B cell (primary cell): Measurements from ENCODE around the gene MYRFL. TPM values are rescaled to one million over a fixed set of nuclear protein-coding genes. Genes with fewer than 3 reads are reported as not detected.

ENCODE experiments used
- ATAC-seq: fragments of 200-7000 bp; cut with Tn5 transposase; one replicate; pipeline ENCODE4 v1.10.0; 2021; ENCODE audit warnings: low read depth, mild to moderate bottlenecking, moderate number of reproducible peaks, moderate library complexity
- CTCF ChIA-PET: fragments of 350-600 bp; sonication (Branson Sonifier 250); formaldehyde crosslinking; loops from one replicate; lab custom pipeline; 2021; ENCODE audit warnings: antibody characterized with exemption, inconsistent platforms; lab: Charles Lee
- POLR2A ChIA-PET: fragments of 350-600 bp; sonication (Branson Sonifier 250); formaldehyde crosslinking; loops from one replicate; lab custom pipeline; 2021; ENCODE audit warnings: antibody characterized with exemption; lab: Charles Lee
- DNase-seq: peaks from one replicate; pipeline ENCODE4 v3.0.0; 2013
- H2AFZ ChIP-seq: 2 replicates; pipeline ENCODE4 v1.6.1; 2012; ENCODE audit warnings: mild to moderate bottlenecking, low read depth, low read length; ENCODE audit not compliant: insufficient read depth, poor library complexity, severe bottlenecking
- H3K27ac ChIP-seq, 2 donors: 1 replicate in 1 of 2; 2 replicates in 1 of 2; pipeline ENCODE4 v1.5.1; 2012 to 2013; ENCODE audit warnings: low read length in 2 of 2, mild to moderate bottlenecking in 2 of 2, moderate library complexity in 1 of 2
- H3K27me3 ChIP-seq, 4 experiments: fragments of 200-600 bp in 1 of 4; sonication (generic) in 1 of 4; replicated peaks in 1 of 4; 1 replicate in 2 of 4; 2 replicates in 2 of 4; pipeline versions ENCODE4 v1.6.1 to v1.7.0; 2013 to 2016; ENCODE audit warnings: low read length in 3 of 4, mild to moderate bottlenecking in 2 of 4, mixed read lengths in 1 of 4, moderate library complexity in 1 of 4; ENCODE audit not compliant: insufficient read depth in 4 of 4, control insufficient read depth in 3 of 4; ENCODE audit errors: control extremely low read depth in 1 of 4
- H3K36me3 ChIP-seq, 2 experiments: replicated peaks in 1 of 2; 1 replicate in 1 of 2; 2 replicates in 1 of 2; pipeline versions ENCODE4 v1.6.1 to v1.7.1; 2013; ENCODE audit warnings: low read length in 1 of 2; ENCODE audit not compliant: insufficient read depth in 2 of 2, control insufficient read depth in 1 of 2; ENCODE audit errors: control extremely low read depth in 1 of 2, extremely low read depth in 1 of 2
- H3K4me1 ChIP-seq, 2 donors: fragments of 200-600 bp in 1 of 2; sonication (generic) in 1 of 2; 1 replicate in 1 of 2; 2 replicates in 1 of 2; pipeline versions ENCODE4 v1.5.1 to v1.6.1; 2013 to 2017; ENCODE audit warnings: low read length in 2 of 2; ENCODE audit not compliant: control insufficient read depth in 2 of 2, insufficient read depth in 2 of 2
- H3K4me2 ChIP-seq: replicated peaks from 2 replicates; pipeline ENCODE3; 2012; ENCODE audit warnings: mild to moderate bottlenecking, low read depth, low read length; ENCODE audit not compliant: poor library complexity, severe bottlenecking
- H3K4me3 ChIP-seq, 5 experiments: fragments of 200-600 bp in 1 of 5; sonication (generic) in 1 of 5; 1 replicate in 3 of 5; 2 replicates in 2 of 5; pipeline versions ENCODE4 v1.5.1 to v1.7.0; 2011 to 2016; ENCODE audit warnings: low read length in 4 of 5, mild to moderate bottlenecking in 4 of 5, low read depth in 2 of 5, control low read depth in 1 of 5, moderate library complexity in 1 of 5; ENCODE audit not compliant: insufficient read depth in 1 of 5; ENCODE audit errors: control extremely low read depth in 1 of 5, extremely low read depth in 1 of 5
- H3K79me2 ChIP-seq: fragments of 200-600 bp; sonication (generic); one replicate; pipeline ENCODE4 v1.6.0; 2016; ENCODE audit warnings: low read length; ENCODE audit not compliant: control insufficient read depth, insufficient read depth
- H3K9ac ChIP-seq: fragments of 200-600 bp; sonication (generic); 2 replicates; pipeline ENCODE4 v1.6.1; 2017; ENCODE audit warnings: mild to moderate bottlenecking, low read length, moderate library complexity
- H3K9me3 ChIP-seq, 3 donors: one replicate each; pipeline versions ENCODE4 v1.6.1 to v1.7.1; 2013; ENCODE audit warnings: low read length in 2 of 3; ENCODE audit not compliant: control insufficient read depth in 2 of 3, insufficient read depth in 1 of 3; ENCODE audit errors: control extremely low read depth in 1 of 3
- H4K20me1 ChIP-seq: 2 replicates; pipeline ENCODE4 v1.6.0; 2012; ENCODE audit warnings: mild to moderate bottlenecking, low read length; ENCODE audit not compliant: insufficient read depth, control insufficient read depth, poor library complexity, severe bottlenecking
- H3K27ac Mint-ChIP-seq: one replicate; pipeline ENCODE4 v1.8.0; 2021; ENCODE audit warnings: mixed read lengths
- H3K27me3 Mint-ChIP-seq: one replicate; pipeline ENCODE4 v1.8.0; 2021; ENCODE audit warnings: mixed read lengths
- H3K4me1 Mint-ChIP-seq: one replicate; pipeline ENCODE4 v1.8.0; 2021; ENCODE audit warnings: mixed read lengths
- H3K4me3 Mint-ChIP-seq: one replicate; pipeline ENCODE4 v1.8.0; 2021; ENCODE audit warnings: mixed read lengths
- H3K9me3 Mint-ChIP-seq: one replicate; pipeline ENCODE4 v1.8.0; 2022; ENCODE audit warnings: mixed read lengths; ENCODE audit not compliant: insufficient read depth
- CTCF ChIP-seq: fragments of 200-600 bp; IDR thresholded peaks from one replicate; pipeline ENCODE4 v1.8.0; 2022; ENCODE audit warnings: antibody characterized with exemption, mild to moderate bottlenecking
- EZH2 ChIP-seq: IDR thresholded peaks from 2 replicates; pipeline ENCODE4 v1.6.1; 2012; ENCODE audit warnings: borderline replicate concordance, low read depth, mild to moderate bottlenecking, moderate library complexity, low read length; ENCODE audit not compliant: insufficient read depth, poor library complexity, severe bottlenecking
- WGBS: methylation state at CpG from one replicate; pipeline ENCODE4 v1.1.5; 2013; ENCODE audit warnings: missing lambda C conversion rate; ENCODE audit not compliant: insufficient coverage; 5-methylcytosine and 5-hydroxymethylcytosine counted together
- intact Hi-C: fragments of 100-400 bp; cut with micrococcal nuclease; formaldehyde crosslinking; loops from one replicate; pipeline ENCODE4 v1.10.0; 2022
- polyA plus RNA-seq: library from polyadenylated mRNA; depleted of rRNA; stranded (reverse); fragments of >200 nt; gene quantifications from 2 replicates; pipeline ENCODE4 v1.2.3, GENCODE V29; 2012
- total RNA-seq, 2 donors: library from RNA; stranded (reverse); fragments of 120-200 nt in 1 of 2; gene quantifications; 1 replicate in 1 of 2; 2 replicates in 1 of 2; pipeline versions ENCODE4 v1.2.3 to v1.2.4, GENCODE V29; 2013 to 2022

MYRFL gene
- total and polyA plus RNA-seq, 2 donors (not counting 1 experiment from before 2014, with no cell fraction given): 0.28 TPM; not detected in 1

GRCh38 chr12:69961246-69961645 lies 136.2 kb downstream of the MYRFL start:
- no peaks in the 10 kb centered on the region for H3K36me3 ChIP-seq
- H2AFZ ChIP-seq: no peak overlapping the region
- H3K27me3 Mint-ChIP-seq: no peaks in the 10 kb centered on the region
- H3K9me3 ChIP-seq: no peaks in the 10 kb centered on the region
- ChIA-PET CTCF (interaction anchor here (0.6 kb wide), 1 partner anchor 629 kb away, joined by 4 read pairs; no protein-coding TSS in a partner anchor), POLR2A (no interaction called here)
- H3K27ac Mint-ChIP-seq: no peak overlapping the region
- H3K9ac ChIP-seq: no peak overlapping the region
- no peak overlapping the region for H3K27ac ChIP-seq
- TF ChIP-seq EZH2 (no peak), CTCF (no peak)
- no peak for ATAC-seq
- no peaks in the 10 kb centered on the region for H3K4me1 ChIP-seq
- H3K4me3 Mint-ChIP-seq: no peak overlapping the region
- H4K20me1 ChIP-seq: no peaks in the 10 kb centered on the region
- intact Hi-C loops: no loop called here
- H3K9me3 Mint-ChIP-seq: no peaks in the 10 kb centered on the region
- H3K4me1 Mint-ChIP-seq: no peaks in the 10 kb centered on the region
- no peak overlapping the region for H3K4me2 ChIP-seq
- no peaks in the 10 kb centered on the region for H3K79me2 ChIP-seq
- DNase-seq: no peak
- no peaks in the 10 kb centered on the region for H3K27me3 ChIP-seq
- H3K4me3 ChIP-seq: no peak overlapping the region

- Histone ChIP-seq H4K20me1 (no peaks in the 10 kb centered on the region), H3K4me1 (no peaks in the 10 kb centered on the region), H3K4me3 (no peak overlapping the region), H3K27me3 (no peaks in the 10 kb centered on the region), H3K27ac (no peak overlapping the region), H2AFZ (no peak overlapping the region), H3K79me2 (no peaks in the 10 kb centered on the region), H3K36me3 (no peaks in the 10 kb centered on the region), H3K9me3 (peaks cover 0 to 2% (median 0%) of the 10 kb centered on the region in 3 donors), H3K4me2 (no peak overlapping the region), H3K9ac (no peak overlapping the region)
- no peak overlapping the region for H3K27ac Mint-ChIP-seq
- no peak for DNase-seq
- WGBS: no CpG with 5 or more reads among the region's 1 CpG
- no peaks in the 10 kb centered on the region for H3K27me3 Mint-ChIP-seq
- no peak overlapping the region for H3K4me3 Mint-ChIP-seq
- no peak for TF ChIP-seq CTCF
- TF ChIP-seq EZH2: no peak
- no peaks in the 10 kb centered on the region for H3K4me1 Mint-ChIP-seq
- no peak for ATAC-seq
- intact Hi-C loops: no loop called here
- CTCF ChIA-PET: no interaction called here
- POLR2A ChIA-PET: no interaction called here
- no peaks in the 10 kb centered on the region for H3K9me3 Mint-ChIP-seq
Observed at GRCh38 chr12:69966409-69966808, 141.4 kb downstream of the MYRFL start.
